Ishikawa (cell line): ENCODE data around the gene RPS10.

Source experiments
- CEBPB ChIP-seq: IDR thresholded peaks from 2 replicates; pipeline ENCODE4 v1.6.1; 2012
- CREB1 ChIP-seq: IDR thresholded peaks from 2 replicates; pipeline ENCODE4 v1.6.1; 2012; ENCODE audit warnings: low read depth
- EP300 ChIP-seq: IDR thresholded peaks from 2 replicates; pipeline ENCODE4 v1.6.1; 2012; ENCODE audit warnings: borderline replicate concordance
- RAD21 ChIP-seq: IDR thresholded peaks from 2 replicates; pipeline ENCODE4 v1.6.1; 2012; ENCODE audit warnings: low read depth
- TAF1 ChIP-seq: IDR thresholded peaks from 2 replicates; pipeline ENCODE4 v1.6.1; 2012; ENCODE audit warnings: low read depth, mild to moderate bottlenecking
- ZBTB7A ChIP-seq: IDR thresholded peaks from 2 replicates; pipeline ENCODE4 v1.6.1; 2012; ENCODE audit warnings: low read depth
- TF ChIP-seq, protein P1 (sequence below): IDR thresholded peaks from 2 replicates; pipeline ENCODE4 v1.6.1; 2012

DNA sequence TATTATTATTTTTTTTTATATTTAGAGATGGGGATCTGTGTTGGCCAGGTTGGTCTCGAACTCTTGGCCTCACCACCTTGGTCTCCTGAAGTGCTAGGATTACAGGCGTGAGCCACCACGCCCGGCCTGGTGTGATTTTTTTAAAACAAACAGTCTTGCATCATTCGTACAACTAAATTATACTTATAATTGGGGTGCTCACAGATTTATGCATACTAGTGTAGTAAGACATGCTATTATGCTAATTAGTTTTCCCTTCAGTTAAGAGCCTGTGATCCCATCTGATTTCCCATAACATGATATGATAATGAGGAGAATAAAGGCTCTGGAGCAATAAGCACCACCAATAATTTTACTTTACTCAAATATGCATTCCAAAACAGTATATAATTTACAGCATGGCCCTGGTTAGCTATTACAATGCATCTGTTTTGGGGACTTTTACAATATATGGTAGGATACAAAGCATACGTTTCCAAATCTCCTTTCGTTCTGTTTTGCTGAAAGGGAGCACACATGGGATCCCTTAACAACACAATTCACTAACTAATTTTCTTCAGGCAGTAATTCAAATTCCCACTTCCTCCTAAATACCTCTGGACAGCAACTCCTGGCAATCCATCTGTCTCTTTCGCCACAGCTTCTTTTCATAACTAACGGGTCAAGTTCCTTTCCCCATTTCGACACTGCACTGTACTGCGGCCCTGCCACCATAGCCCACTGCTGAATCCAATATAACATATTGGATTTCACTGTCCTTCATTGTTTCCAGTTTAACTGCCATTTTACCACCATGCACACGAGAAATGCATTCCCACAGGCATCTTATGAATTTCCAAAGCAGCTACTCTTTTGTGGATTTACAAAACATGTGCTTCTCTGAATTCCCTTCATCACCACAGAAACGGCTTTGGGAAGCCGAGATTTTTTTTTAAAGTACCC is 35.1 kb downstream of the RPS10 start:
- TF ChIP-seq ZBTB7A (no peak), CREB1 (no peak), TAF1 (no peak), RAD21 (no peak), EP300 (no peak), CEBPB (peak; percentile 53)
- TF ChIP-seq, protein P1, sequence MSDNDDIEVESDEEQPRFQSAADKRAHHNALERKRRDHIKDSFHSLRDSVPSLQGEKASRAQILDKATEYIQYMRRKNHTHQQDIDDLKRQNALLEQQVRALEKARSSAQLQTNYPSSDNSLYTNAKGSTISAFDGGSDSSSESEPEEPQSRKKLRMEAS = no peak
